Liver (tissue), 9 donors: ENCODE results near the gene TMEM182. TPM values are rescaled to one million over a fixed set of nuclear protein-coding genes. Genes with fewer than 3 reads are reported as not detected.

Experiments
- DNase-seq: peaks from one replicate; pipeline ENCODE4 v3.0.0-alpha.2; 2017; ENCODE audit warnings: low spot score
- H3K27ac ChIP-seq, 2 donors: one replicate each; pipeline ENCODE4 v1.7.0; 2013; ENCODE audit warnings: inconsistent platforms in 2 of 2, low read length in 2 of 2, control low read depth in 1 of 2, low read depth in 1 of 2, mild to moderate bottlenecking in 1 of 2
- H3K27me3 ChIP-seq, 4 donors: one replicate each; pipeline versions ENCODE4 v1.6.1 to v1.7.0; 2013; ENCODE audit warnings: low read length in 3 of 4, inconsistent platforms in 1 of 4, mild to moderate bottlenecking in 1 of 4, moderate library complexity in 1 of 4; ENCODE audit not compliant: control insufficient read depth in 4 of 4, insufficient read depth in 4 of 4
- H3K36me3 ChIP-seq, 4 donors: one replicate each; pipeline versions ENCODE4 v1.6.1 to v1.7.0; 2013; ENCODE audit warnings: low read length in 3 of 4, mild to moderate bottlenecking in 3 of 4, low read depth in 1 of 4, moderate library complexity in 1 of 4; ENCODE audit not compliant: control insufficient read depth in 4 of 4, insufficient read depth in 3 of 4
- H3K4me1 ChIP-seq, 4 donors: one replicate each; pipeline versions ENCODE4 v1.6.1 to v1.7.0; 2013; ENCODE audit warnings: low read length in 3 of 4, mild to moderate bottlenecking in 3 of 4, moderate library complexity in 1 of 4; ENCODE audit not compliant: control insufficient read depth in 4 of 4, insufficient read depth in 4 of 4
- H3K4me3 ChIP-seq, 3 donors: one replicate each; pipeline versions ENCODE4 v1.6.1 to v1.7.0; 2013; ENCODE audit warnings: low read length in 3 of 3, control low read depth in 1 of 3, low read depth in 1 of 3, mild to moderate bottlenecking in 1 of 3
- H3K9ac ChIP-seq, 2 donors: one replicate each; pipeline ENCODE4 v1.7.0; 2013; ENCODE audit warnings: low read length in 2 of 2, mild to moderate bottlenecking in 2 of 2, moderate library complexity in 2 of 2, control low read depth in 1 of 2, low read depth in 1 of 2
- H3K9me3 ChIP-seq, 4 donors: one replicate each; pipeline versions ENCODE4 v1.6.1 to v1.7.0; 2013; ENCODE audit warnings: low read length in 3 of 4; ENCODE audit not compliant: control insufficient read depth in 4 of 4
- CTCF ChIP-seq: fragments of 150-350 bp; IDR thresholded peaks from 2 replicates; pipeline ENCODE4 v1.5.1; 2017; ENCODE audit warnings: improper control_type of control experiment, low read depth, low read length; ENCODE audit not compliant: missing input control
- EGR1 ChIP-seq, 2 donors: IDR thresholded peaks; 2 replicates each; pipeline ENCODE4 v1.6.1; 2016 to 2018; ENCODE audit warnings: antibody characterized with exemption in 2 of 2, low read depth in 2 of 2
- FOXA1 ChIP-seq: IDR thresholded peaks from 2 replicates; pipeline ENCODE4 v1.6.1; 2016; ENCODE audit warnings: antibody characterized with exemption
- FOXA2 ChIP-seq: IDR thresholded peaks from 2 replicates; pipeline ENCODE4 v1.6.1; 2016; ENCODE audit warnings: antibody characterized with exemption
- GABPA ChIP-seq, 2 donors: IDR thresholded peaks in 1 of 2; conservative IDR thresholded peaks in 1 of 2; 2 replicates each; pipeline ENCODE4 v1.6.1; 2016; ENCODE audit warnings: antibody characterized with exemption in 2 of 2, mild to moderate bottlenecking in 1 of 2, moderate library complexity in 1 of 2
- HNF4A ChIP-seq, 2 donors: conservative IDR thresholded peaks; 2 replicates each; pipeline ENCODE4 v1.6.1; 2016; ENCODE audit warnings: antibody characterized with exemption in 2 of 2, mild to moderate bottlenecking in 2 of 2
- HNF4G ChIP-seq: IDR thresholded peaks from 2 replicates; pipeline ENCODE4 v1.6.1; 2016; ENCODE audit warnings: antibody characterized with exemption
- JUND ChIP-seq, 2 donors: IDR thresholded peaks; 2 replicates each; pipeline ENCODE4 v1.6.1; 2016; ENCODE audit warnings: antibody characterized with exemption in 2 of 2
- NR2F2 ChIP-seq: IDR thresholded peaks from 2 replicates; pipeline ENCODE4 v1.6.1; 2016; ENCODE audit warnings: antibody characterized with exemption
- RAD21 ChIP-seq, 2 donors: IDR thresholded peaks; 2 replicates each; pipeline ENCODE4 v1.6.1; 2016; ENCODE audit warnings: antibody characterized with exemption in 2 of 2, mild to moderate bottlenecking in 2 of 2
- REST ChIP-seq: IDR thresholded peaks from 2 replicates; pipeline ENCODE4 v1.6.1; 2016; ENCODE audit warnings: antibody characterized with exemption, mild to moderate bottlenecking
- RXRA ChIP-seq, 2 donors: IDR thresholded peaks; 2 replicates each; pipeline ENCODE4 v1.6.1; 2017 to 2018; ENCODE audit warnings: antibody characterized with exemption in 2 of 2, mild to moderate bottlenecking in 1 of 2
- SP1 ChIP-seq: IDR thresholded peaks from 2 replicates; pipeline ENCODE4 v1.6.1; 2018; ENCODE audit warnings: antibody characterized with exemption, mild to moderate bottlenecking
- TAF1 ChIP-seq: conservative IDR thresholded peaks from 2 replicates; pipeline ENCODE4 v1.6.1; 2016; ENCODE audit warnings: antibody characterized with exemption, mild to moderate bottlenecking
- YY1 ChIP-seq: IDR thresholded peaks from 2 replicates; pipeline ENCODE4 v1.6.1; 2016; ENCODE audit warnings: antibody characterized with exemption, mild to moderate bottlenecking
- ZBTB33 ChIP-seq: IDR thresholded peaks from 2 replicates; pipeline ENCODE4 v1.6.1; 2016; ENCODE audit warnings: antibody characterized with exemption
- WGBS: extraction: QIAGEN DNeasy Blood & Tissue Kit; methylation state at CpG from one replicate; pipeline ENCODE4 v1.1.7; 2013; 5-methylcytosine and 5-hydroxymethylcytosine counted together
- polyA plus RNA-seq, 2 donors: library from polyadenylated mRNA; stranded (reverse) in 1 of 2; unstranded in 1 of 2; fragments of 200-250 nt in 1 of 2; fragments of >200 nt in 1 of 2; fragmentation: Nextera tagmentation in 1 of 2; extraction: Ambion mirVana in 1 of 2; gene quantifications; one replicate each; pipeline versions ENCODE4 v1.2.1 to v1.2.3, GENCODE V29; 2013 to 2015
- total RNA-seq, 2 donors: library from RNA; depleted of rRNA; stranded (reverse); fragments of >200 nt; gene quantifications; one replicate each; pipeline ENCODE4 v1.2.3, GENCODE V29; 2014
- TF ChIP-seq, protein P1 (sequence below): IDR thresholded peaks from 2 replicates; pipeline ENCODE4 v1.6.1; 2016; ENCODE audit warnings: antibody characterized with exemption
- TF ChIP-seq, protein P2 (sequence below): IDR thresholded peaks from 2 replicates; pipeline ENCODE4 v1.6.1; 2016; ENCODE audit warnings: antibody characterized with exemption
- donor health status: healthy.
- donor health status: healthy.
- donor health status: healthy.
- donor health status: healthy.
- donor health status: healthy.

TMEM182 gene
- total and polyA plus RNA-seq, 4 donors, result 2.8 to 12.5 (median 5.1) TPM

DNA sequence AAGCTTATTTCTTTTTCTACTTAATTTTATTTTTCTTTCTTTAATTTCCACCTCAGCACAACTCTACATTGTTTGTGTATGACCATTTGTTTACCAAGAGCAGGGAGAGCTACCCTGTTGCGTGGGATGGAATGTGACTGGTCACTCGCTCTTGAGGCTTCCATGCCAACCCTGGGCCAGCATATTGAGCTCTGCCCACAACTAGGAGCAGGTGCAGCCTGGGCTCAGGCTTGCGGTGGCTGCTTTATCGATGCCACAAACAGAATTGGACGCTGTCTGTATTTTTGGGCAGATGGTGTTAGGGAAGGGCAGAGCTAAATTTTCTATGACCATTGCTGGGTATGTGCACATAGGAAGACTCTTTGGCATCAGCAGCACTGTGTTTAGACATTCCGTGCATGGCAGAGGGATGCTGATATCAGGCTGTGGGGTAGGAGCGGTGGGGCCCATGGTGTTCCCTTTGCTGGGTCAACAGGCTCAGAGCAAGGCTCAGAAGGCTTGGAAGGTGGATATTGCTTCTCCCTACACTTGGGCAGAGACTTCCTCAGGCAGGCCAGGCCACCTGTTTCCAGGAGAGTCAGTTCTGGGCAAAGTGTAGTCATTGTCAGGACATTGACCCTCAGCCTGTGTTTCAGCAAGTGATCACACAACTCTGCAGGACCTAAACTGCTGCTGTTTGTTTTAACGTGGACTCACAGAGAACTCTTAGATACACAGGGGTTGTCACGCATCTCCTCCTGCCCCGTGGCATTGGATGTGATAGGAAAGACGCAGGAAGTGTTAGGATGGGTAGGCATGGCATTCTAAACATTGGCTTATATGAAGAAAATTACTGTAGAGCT lies 40.2 kb downstream of the TMEM182 start:
- TF ChIP-seq REST (peak; percentile 64), HNF4G (peak; percentile 65), CTCF (no peak), SP1 (peak; percentile 93), FOXA2 (peak; percentile 97), JUND (IDR thresholded peaks at IDR 0.05) (peak; percentile 49 to 71), EGR1 (IDR thresholded peaks at IDR 0.05; ENCODE audit: low read depth in 2 of 2) (no peak), RAD21 (IDR thresholded peaks at IDR 0.05) (peak; percentile 34 to 48), FOXA1 (peak; percentile 85), TAF1 (no peak), HNF4A (conservative IDR thresholded peaks at IDR 0.05) (peak; percentile 85 to 89), GABPA (IDR thresholded peaks at IDR 0.05 in 1 of 2, conservative IDR thresholded peaks at IDR 0.05 in 1 of 2) (no peak), RXRA (IDR thresholded peaks at IDR 0.05) (peak; percentile 98), ZBTB33 (peak; percentile 65), NR2F2 (no peak), YY1 (peak; percentile 68)
- TF ChIP-seq, protein P1, sequence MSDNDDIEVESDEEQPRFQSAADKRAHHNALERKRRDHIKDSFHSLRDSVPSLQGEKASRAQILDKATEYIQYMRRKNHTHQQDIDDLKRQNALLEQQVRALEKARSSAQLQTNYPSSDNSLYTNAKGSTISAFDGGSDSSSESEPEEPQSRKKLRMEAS, result peak; percentile 80
- TF ChIP-seq, protein P2, sequence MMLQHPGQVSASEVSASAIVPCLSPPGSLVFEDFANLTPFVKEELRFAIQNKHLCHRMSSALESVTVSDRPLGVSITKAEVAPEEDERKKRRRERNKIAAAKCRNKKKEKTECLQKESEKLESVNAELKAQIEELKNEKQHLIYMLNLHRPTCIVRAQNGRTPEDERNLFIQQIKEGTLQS, result peak; percentile 49
- Histone ChIP-seq H3K4me3 (no peak overlapping the region), H3K9me3 (peaks cover 0 to 15% (median 2%) of the 10 kb centered on the region in 4 donors), H3K36me3 (no peaks in the 10 kb centered on the region), H3K27ac (peak overlapping the region; percentile 86 to 97), H3K27me3 (no peaks in the 10 kb centered on the region), H3K4me1 (peaks cover 11 to 40% (median 26%) of the 10 kb centered on the region in 4 donors), H3K9ac (no peak overlapping the region)
- no peak for DNase-seq
- WGBS, result 47% methylated on average over 11 of the region's 11 CpGs
